GM23338 (cell line): ENCODE data around the gene SNPH. TPM values are rescaled to one million over a fixed set of nuclear protein-coding genes. Genes with fewer than 3 reads are reported as not detected.

Source experiments
- ATAC-seq: fragments of 200-7000 bp; cut with Tn5 transposase; 3 replicates; pipeline ENCODE4 v1.9.1; 2020
- DNase-seq: peaks from one replicate; pipeline ENCODE4 v3.0.0-alpha.2; 2015; ENCODE audit warnings: low spot score
- H2AFZ ChIP-seq: fragments of 200-600 bp; sonication (generic); 2 replicates; pipeline ENCODE4 v1.8.0; 2016; ENCODE audit warnings: antibody characterized with exemption, mild to moderate bottlenecking, moderate library complexity
- H3F3A ChIP-seq: fragments of 200-600 bp; sonication (generic); replicated peaks from 2 replicates; pipeline ENCODE4 v1.8.0; 2017; ENCODE audit warnings: antibody characterized with exemption, mixed run types, low read depth
- H3K27ac ChIP-seq: fragments of 200-600 bp; sonication (generic); 2 replicates; pipeline ENCODE4 v1.6.1; 2016; ENCODE audit warnings: low read depth
- H3K27me3 ChIP-seq: fragments of 200-600 bp; sonication (generic); 2 replicates; pipeline ENCODE4 v1.8.0; 2016; ENCODE audit warnings: mild to moderate bottlenecking, mixed run types, moderate library complexity; ENCODE audit not compliant: insufficient read depth
- H3K36me3 ChIP-seq: fragments of 200-600 bp; sonication (generic); 2 replicates; pipeline ENCODE4 v1.8.0; 2016; ENCODE audit warnings: mild to moderate bottlenecking; ENCODE audit not compliant: insufficient read depth
- H3K4me1 ChIP-seq: fragments of 200-600 bp; sonication (generic); 2 replicates; pipeline ENCODE4 v1.8.0; 2016; ENCODE audit warnings: mild to moderate bottlenecking, moderate library complexity; ENCODE audit not compliant: insufficient read depth
- H3K4me2 ChIP-seq: fragments of 200-600 bp; sonication (generic); 2 replicates; pipeline ENCODE4 v1.7.1; 2017; ENCODE audit warnings: mixed run types
- H3K4me3 ChIP-seq: fragments of 200-600 bp; sonication (generic); 2 replicates; pipeline ENCODE4 v1.6.1; 2016; ENCODE audit warnings: mixed run types
- H3K79me2 ChIP-seq: fragments of 200-600 bp; sonication (generic); replicated peaks from 2 replicates; pipeline ENCODE4 v1.8.0; 2017; ENCODE audit warnings: mild to moderate bottlenecking; ENCODE audit not compliant: insufficient read depth
- H3K9me2 ChIP-seq: fragments of 200-600 bp; sonication (generic); 2 replicates; pipeline ENCODE4 v1.8.0; 2017; ENCODE audit not compliant: insufficient read depth
- H4K20me1 ChIP-seq: fragments of 200-600 bp; sonication (generic); replicated peaks from 2 replicates; pipeline ENCODE4 v1.8.0; 2017; ENCODE audit warnings: mild to moderate bottlenecking; ENCODE audit not compliant: insufficient read depth
- H3K27ac Mint-ChIP-seq: 2 replicates; pipeline ENCODE4 v1.8.0; 2020; ENCODE audit warnings: inconsistent platforms, mild to moderate bottlenecking, moderate library complexity, mixed read lengths
- H3K27me3 Mint-ChIP-seq: 3 replicates; pipeline ENCODE4 v1.8.0; 2022; ENCODE audit warnings: low read depth, mild to moderate bottlenecking, moderate library complexity, mixed read lengths, inconsistent platforms; ENCODE audit not compliant: insufficient read depth, poor library complexity
- H3K36me3 Mint-ChIP-seq: 3 replicates; pipeline ENCODE4 v1.8.0; 2021; ENCODE audit warnings: low read depth, mild to moderate bottlenecking, inconsistent platforms, moderate library complexity, mixed read lengths
- H3K4me1 Mint-ChIP-seq: 3 replicates; pipeline ENCODE4 v1.8.0; 2020; ENCODE audit warnings: mild to moderate bottlenecking, inconsistent platforms, mixed read lengths
- H3K4me3 Mint-ChIP-seq: 3 replicates; pipeline ENCODE4 v1.8.0; 2021; ENCODE audit warnings: moderate library complexity, mild to moderate bottlenecking, inconsistent platforms, mixed read lengths
- H3K9me3 Mint-ChIP-seq: 3 replicates; pipeline ENCODE4 v1.8.0; 2020; ENCODE audit warnings: moderate library complexity, mild to moderate bottlenecking, inconsistent platforms, mixed read lengths
- CREB1 ChIP-seq: fragments of 250-450 bp; sonication (Bioruptor Pico); IDR thresholded peaks from 2 replicates; pipeline ENCODE4 v1.5.0; 2020; ENCODE audit warnings: low read depth, mild to moderate bottlenecking, moderate library complexity
- EZH2 ChIP-seq: fragments of 200-600 bp; sonication (generic); IDR thresholded peaks from one replicate; pipeline ENCODE4 v1.8.0; 2017; ENCODE audit warnings: antibody characterized with exemption, mild to moderate bottlenecking, low read depth; ENCODE audit not compliant: unreplicated experiment
- EZH2phosphoT487 ChIP-seq: fragments of 200-600 bp; sonication (generic); IDR thresholded peaks from one replicate; pipeline ENCODE4 v1.8.1; 2018; ENCODE audit warnings: antibody characterized with exemption; ENCODE audit not compliant: unreplicated experiment
- JUNB ChIP-seq: IDR thresholded peaks from one replicate; pipeline ENCODE4 v1.6.1; 2016; ENCODE audit warnings: antibody characterized with exemption; ENCODE audit not compliant: unreplicated experiment
- NANOG ChIP-seq: IDR thresholded peaks from 2 replicates; pipeline ENCODE4 v1.6.1; 2016; ENCODE audit warnings: antibody characterized with exemption, borderline replicate concordance
- POLR2AphosphoS5 ChIP-seq: IDR thresholded peaks from 2 replicates; pipeline ENCODE4 v1.6.1; 2016; ENCODE audit warnings: antibody characterized with exemption, low read depth
- STAT1 ChIP-seq: IDR thresholded peaks from one replicate; pipeline ENCODE4 v1.6.1; 2016; ENCODE audit warnings: antibody characterized with exemption; ENCODE audit not compliant: unreplicated experiment
- ZNF114 ChIP-seq: fragments of 250-450 bp; sonication (Bioruptor Pico); IDR thresholded peaks from 2 replicates; pipeline ENCODE4 v1.5.0; 2020; ENCODE audit warnings: mild to moderate bottlenecking, moderate library complexity
- ZNF331 ChIP-seq: fragments of 250-450 bp; sonication (Bioruptor Pico); IDR thresholded peaks from 2 replicates; pipeline ENCODE4 v1.5.0; 2020; ENCODE audit warnings: low read depth, mild to moderate bottlenecking, moderate library complexity
- polyA plus RNA-seq: library from polyadenylated mRNA; unstranded; fragments of >200 nt; fragmentation: Nextera tagmentation; extraction: Ambion mirVana; gene quantifications from 2 replicates; pipeline ENCODE4 v1.2.1, GENCODE V29; 2016
- total RNA-seq: library from RNA; depleted of rRNA; stranded (reverse); fragments of >200 nt; shearing (Covaris generic); gene quantifications from 2 replicates; pipeline ENCODE4 v1.2.3, GENCODE V29; 2014
- TF ChIP-seq, protein P1 (sequence below): fragments of 250-450 bp; sonication (Bioruptor Pico); IDR thresholded peaks from 2 replicates; pipeline ENCODE4 v1.5.0; 2020; ENCODE audit warnings: mild to moderate bottlenecking, moderate library complexity
- TF ChIP-seq, protein P2 (sequence below): IDR thresholded peaks from one replicate; pipeline ENCODE4 v1.6.1; 2018; ENCODE audit warnings: antibody characterized with exemption; ENCODE audit not compliant: unreplicated experiment
- TF ChIP-seq, protein P3 (sequence below): IDR thresholded peaks from 2 replicates; pipeline ENCODE4 v1.6.1; 2016; ENCODE audit warnings: antibody characterized with exemption
- TF ChIP-seq, protein P4 (sequence below), 2 experiments: fragments of 200-600 bp in 1 of 2; sonication (generic) in 1 of 2; conservative IDR thresholded peaks; 2 replicates each; pipeline versions ENCODE4 v1.5.1 to v1.6.1; 2016 to 2017; ENCODE audit warnings: antibody characterized with exemption in 2 of 2, low read depth in 2 of 2, mild to moderate bottlenecking in 2 of 2, moderate library complexity in 1 of 2

Gene SNPH
- total and polyA plus RNA-seq, 2 experiments from 2014 or later = 1.5 to 5.8 TPM

DNA sequence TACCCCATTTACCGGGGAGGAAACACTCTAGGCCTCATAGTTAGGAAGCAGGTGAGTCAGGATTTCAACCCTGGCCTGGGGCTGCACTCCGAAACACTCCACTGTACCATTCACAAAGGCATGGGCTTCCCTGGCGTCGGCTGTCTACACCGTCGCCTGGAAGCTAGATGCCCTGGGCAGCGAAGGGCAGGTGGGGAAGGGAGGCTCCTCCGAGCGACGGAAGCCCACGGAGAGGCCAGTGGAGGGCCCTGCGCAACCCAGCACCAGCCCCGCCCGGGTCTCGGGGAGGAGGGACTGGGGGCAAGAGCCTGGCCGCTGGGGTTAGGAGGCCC, 46.8 kb downstream of the SNPH start:
- Mint-ChIP-seq H3K27ac (no peak overlapping the region), H3K9me3 (no peaks in the 10 kb centered on the region), H3K27me3 (peaks cover 1% of the 10 kb centered on the region), H3K36me3 (no peaks in the 10 kb centered on the region), H3K4me1 (peaks cover 17% of the 10 kb centered on the region), H3K4me3 (peak overlapping the region; percentile 62)
- Histone ChIP-seq H3K79me2 (no peaks in the 10 kb centered on the region), H3F3A (no peaks in the 10 kb centered on the region), H3K36me3 (no peaks in the 10 kb centered on the region), H4K20me1 (no peaks in the 10 kb centered on the region), H3K27ac (no peak overlapping the region), H3K4me2 (peak overlapping the region; percentile 89), H3K27me3 (peaks cover 12% of the 10 kb centered on the region; the same call in 1 of the 2 replicates), H2AFZ (peak overlapping the region; percentile 99), H3K9me2 (no peaks in the 10 kb centered on the region), H3K4me1 (0 out of 2 replicates have a peak, but pooled peaks cover 5% of the 10 kb centered on the region), H3K4me3 (peak overlapping the region; percentile 78)
- TF ChIP-seq, protein P1, sequence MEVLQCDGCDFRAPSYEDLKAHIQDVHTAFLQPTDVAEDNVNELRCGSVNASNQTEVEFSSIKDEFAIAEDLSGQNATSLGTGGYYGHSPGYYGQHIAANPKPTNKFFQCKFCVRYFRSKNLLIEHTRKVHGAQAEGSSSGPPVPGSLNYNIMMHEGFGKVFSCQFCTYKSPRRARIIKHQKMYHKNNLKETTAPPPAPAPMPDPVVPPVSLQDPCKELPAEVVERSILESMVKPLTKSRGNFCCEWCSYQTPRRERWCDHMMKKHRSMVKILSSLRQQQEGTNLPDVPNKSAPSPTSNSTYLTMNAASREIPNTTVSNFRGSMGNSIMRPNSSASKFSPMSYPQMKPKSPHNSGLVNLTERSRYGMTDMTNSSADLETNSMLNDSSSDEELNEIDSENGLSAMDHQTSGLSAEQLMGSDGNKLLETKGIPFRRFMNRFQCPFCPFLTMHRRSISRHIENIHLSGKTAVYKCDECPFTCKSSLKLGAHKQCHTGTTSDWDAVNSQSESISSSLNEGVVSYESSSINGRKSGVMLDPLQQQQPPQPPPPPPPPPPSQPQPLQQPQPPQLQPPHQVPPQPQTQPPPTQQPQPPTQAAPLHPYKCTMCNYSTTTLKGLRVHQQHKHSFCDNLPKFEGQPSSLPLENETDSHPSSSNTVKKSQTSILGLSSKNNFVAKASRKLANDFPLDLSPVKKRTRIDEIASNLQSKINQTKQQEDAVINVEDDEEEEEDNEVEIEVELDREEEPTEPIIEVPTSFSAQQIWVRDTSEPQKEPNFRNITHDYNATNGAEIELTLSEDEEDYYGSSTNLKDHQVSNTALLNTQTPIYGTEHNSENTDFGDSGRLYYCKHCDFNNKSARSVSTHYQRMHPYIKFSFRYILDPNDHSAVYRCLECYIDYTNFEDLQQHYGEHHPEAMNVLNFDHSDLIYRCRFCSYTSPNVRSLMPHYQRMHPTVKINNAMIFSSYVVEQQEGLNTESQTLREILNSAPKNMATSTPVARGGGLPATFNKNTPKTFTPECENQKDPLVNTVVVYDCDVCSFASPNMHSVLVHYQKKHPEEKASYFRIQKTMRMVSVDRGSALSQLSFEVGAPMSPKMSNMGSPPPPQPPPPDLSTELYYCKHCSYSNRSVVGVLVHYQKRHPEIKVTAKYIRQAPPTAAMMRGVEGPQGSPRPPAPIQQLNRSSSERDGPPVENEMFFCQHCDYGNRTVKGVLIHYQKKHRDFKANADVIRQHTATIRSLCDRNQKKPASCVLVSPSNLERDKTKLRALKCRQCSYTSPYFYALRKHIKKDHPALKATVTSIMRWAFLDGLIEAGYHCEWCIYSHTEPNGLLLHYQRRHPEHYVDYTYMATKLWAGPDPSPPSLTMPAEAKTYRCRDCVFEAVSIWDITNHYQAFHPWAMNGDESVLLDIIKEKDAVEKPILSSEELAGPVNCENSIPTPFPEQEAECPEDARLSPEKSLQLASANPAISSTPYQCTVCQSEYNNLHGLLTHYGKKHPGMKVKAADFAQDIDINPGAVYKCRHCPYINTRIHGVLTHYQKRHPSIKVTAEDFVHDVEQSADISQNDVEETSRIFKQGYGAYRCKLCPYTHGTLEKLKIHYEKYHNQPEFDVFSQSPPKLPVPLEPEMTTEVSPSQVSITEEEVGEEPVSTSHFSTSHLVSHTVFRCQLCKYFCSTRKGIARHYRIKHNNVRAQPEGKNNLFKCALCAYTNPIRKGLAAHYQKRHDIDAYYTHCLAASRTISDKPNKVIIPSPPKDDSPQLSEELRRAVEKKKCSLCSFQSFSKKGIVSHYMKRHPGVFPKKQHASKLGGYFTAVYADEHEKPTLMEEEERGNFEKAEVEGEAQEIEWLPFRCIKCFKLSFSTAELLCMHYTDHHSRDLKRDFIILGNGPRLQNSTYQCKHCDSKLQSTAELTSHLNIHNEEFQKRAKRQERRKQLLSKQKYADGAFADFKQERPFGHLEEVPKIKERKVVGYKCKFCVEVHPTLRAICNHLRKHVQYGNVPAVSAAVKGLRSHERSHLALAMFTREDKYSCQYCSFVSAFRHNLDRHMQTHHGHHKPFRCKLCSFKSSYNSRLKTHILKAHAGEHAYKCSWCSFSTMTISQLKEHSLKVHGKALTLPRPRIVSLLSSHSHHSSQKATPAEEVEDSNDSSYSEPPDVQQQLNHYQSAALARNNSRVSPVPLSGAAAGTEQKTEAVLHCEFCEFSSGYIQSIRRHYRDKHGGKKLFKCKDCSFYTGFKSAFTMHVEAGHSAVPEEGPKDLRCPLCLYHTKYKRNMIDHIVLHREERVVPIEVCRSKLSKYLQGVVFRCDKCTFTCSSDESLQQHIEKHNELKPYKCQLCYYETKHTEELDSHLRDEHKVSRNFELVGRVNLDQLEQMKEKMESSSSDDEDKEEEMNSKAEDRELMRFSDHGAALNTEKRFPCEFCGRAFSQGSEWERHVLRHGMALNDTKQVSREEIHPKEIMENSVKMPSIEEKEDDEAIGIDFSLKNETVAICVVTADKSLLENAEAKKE (CRISPR knock-in tag) = no peak
- TF ChIP-seq, protein P2, sequence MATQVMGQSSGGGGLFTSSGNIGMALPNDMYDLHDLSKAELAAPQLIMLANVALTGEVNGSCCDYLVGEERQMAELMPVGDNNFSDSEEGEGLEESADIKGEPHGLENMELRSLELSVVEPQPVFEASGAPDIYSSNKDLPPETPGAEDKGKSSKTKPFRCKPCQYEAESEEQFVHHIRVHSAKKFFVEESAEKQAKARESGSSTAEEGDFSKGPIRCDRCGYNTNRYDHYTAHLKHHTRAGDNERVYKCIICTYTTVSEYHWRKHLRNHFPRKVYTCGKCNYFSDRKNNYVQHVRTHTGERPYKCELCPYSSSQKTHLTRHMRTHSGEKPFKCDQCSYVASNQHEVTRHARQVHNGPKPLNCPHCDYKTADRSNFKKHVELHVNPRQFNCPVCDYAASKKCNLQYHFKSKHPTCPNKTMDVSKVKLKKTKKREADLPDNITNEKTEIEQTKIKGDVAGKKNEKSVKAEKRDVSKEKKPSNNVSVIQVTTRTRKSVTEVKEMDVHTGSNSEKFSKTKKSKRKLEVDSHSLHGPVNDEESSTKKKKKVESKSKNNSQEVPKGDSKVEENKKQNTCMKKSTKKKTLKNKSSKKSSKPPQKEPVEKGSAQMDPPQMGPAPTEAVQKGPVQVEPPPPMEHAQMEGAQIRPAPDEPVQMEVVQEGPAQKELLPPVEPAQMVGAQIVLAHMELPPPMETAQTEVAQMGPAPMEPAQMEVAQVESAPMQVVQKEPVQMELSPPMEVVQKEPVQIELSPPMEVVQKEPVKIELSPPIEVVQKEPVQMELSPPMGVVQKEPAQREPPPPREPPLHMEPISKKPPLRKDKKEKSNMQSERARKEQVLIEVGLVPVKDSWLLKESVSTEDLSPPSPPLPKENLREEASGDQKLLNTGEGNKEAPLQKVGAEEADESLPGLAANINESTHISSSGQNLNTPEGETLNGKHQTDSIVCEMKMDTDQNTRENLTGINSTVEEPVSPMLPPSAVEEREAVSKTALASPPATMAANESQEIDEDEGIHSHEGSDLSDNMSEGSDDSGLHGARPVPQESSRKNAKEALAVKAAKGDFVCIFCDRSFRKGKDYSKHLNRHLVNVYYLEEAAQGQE = no peak
- no peak for TF ChIP-seq CREB1
- TF ChIP-seq EZH2phosphoT487 = no peak
- TF ChIP-seq EZH2 = no peak
- TF ChIP-seq STAT1 = no peak
- no peak for TF ChIP-seq JUNB
- TF ChIP-seq ZNF331 = no peak
- TF ChIP-seq, protein P3, sequence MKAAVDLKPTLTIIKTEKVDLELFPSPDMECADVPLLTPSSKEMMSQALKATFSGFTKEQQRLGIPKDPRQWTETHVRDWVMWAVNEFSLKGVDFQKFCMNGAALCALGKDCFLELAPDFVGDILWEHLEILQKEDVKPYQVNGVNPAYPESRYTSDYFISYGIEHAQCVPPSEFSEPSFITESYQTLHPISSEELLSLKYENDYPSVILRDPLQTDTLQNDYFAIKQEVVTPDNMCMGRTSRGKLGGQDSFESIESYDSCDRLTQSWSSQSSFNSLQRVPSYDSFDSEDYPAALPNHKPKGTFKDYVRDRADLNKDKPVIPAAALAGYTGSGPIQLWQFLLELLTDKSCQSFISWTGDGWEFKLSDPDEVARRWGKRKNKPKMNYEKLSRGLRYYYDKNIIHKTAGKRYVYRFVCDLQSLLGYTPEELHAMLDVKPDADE = no peak
- no peak for TF ChIP-seq POLR2AphosphoS5
- no peak for TF ChIP-seq ZNF114 (CRISPR knock-in tag)
- TF ChIP-seq, protein P4, sequence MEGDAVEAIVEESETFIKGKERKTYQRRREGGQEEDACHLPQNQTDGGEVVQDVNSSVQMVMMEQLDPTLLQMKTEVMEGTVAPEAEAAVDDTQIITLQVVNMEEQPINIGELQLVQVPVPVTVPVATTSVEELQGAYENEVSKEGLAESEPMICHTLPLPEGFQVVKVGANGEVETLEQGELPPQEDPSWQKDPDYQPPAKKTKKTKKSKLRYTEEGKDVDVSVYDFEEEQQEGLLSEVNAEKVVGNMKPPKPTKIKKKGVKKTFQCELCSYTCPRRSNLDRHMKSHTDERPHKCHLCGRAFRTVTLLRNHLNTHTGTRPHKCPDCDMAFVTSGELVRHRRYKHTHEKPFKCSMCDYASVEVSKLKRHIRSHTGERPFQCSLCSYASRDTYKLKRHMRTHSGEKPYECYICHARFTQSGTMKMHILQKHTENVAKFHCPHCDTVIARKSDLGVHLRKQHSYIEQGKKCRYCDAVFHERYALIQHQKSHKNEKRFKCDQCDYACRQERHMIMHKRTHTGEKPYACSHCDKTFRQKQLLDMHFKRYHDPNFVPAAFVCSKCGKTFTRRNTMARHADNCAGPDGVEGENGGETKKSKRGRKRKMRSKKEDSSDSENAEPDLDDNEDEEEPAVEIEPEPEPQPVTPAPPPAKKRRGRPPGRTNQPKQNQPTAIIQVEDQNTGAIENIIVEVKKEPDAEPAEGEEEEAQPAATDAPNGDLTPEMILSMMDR (conservative IDR thresholded peaks at IDR 0.05; ENCODE audit: low read depth in 2 of 2) = no peak
- no peak for TF ChIP-seq NANOG
- peak; percentile 54 for ATAC-seq
- DNase-seq = no peak
